HG02885 (cell line): ENCODE results near the gene SLC37A3.
"Not testable (repeated sequence)": the region's sequence is repeated elsewhere in the genome, so short reads cannot be mapped to it uniquely, and the experiment has no call there.

Experiments
- ATAC-seq: cut with Tn5 transposase; IDR thresholded peaks from one replicate; pipeline ENCODE4 v1.9.1; 2021; ENCODE audit warnings: mild to moderate bottlenecking; ENCODE audit not compliant: unreplicated experiment, poor library complexity

The SLC37A3 gene

DNA sequence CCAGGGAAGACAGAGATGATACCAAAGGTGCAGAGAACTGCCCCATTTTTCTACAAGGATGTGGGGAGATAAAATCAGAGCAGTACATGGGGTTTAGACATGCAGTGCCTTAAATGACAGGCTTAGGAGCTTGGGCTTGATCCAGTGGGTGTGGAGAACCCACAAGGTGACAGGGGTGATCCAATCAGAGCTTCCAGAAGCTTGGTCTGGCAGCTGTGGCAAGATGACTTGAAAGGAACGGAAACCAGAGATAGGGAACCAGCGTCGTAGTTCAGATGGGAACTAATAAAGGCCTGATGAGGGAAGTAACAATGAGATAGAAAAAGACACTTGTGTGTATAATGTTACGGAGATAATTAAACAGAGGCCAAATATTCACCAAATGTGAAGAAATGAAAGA lies 80.7 kb downstream of the SLC37A3 start:
- ATAC-seq = no peak

DNA sequence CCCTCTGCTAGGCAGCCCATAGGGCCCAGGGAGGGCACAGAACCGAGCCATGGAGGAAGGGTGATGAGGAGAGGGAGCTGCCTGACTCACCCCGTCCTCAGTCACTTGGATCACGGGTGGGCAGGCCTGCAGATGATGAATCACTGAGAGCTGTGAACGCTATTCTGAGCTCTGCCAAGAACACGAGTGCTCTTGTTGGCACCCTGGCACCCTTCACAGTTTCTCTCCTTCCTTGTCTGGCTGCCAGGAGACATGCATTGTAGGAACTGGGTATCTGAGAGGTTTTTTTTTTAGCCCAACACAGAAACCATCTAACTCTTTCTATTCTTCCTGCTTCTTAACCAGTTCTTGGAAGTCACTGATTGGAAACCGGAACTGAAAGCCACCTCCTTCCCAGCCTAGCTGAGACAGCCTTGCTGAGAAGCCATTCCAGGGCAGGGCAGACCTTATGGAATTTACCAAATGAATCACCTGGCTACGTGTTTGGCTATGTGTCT lies 82.1 kb downstream of the SLC37A3 start:
- ATAC-seq = no peak

DNA sequence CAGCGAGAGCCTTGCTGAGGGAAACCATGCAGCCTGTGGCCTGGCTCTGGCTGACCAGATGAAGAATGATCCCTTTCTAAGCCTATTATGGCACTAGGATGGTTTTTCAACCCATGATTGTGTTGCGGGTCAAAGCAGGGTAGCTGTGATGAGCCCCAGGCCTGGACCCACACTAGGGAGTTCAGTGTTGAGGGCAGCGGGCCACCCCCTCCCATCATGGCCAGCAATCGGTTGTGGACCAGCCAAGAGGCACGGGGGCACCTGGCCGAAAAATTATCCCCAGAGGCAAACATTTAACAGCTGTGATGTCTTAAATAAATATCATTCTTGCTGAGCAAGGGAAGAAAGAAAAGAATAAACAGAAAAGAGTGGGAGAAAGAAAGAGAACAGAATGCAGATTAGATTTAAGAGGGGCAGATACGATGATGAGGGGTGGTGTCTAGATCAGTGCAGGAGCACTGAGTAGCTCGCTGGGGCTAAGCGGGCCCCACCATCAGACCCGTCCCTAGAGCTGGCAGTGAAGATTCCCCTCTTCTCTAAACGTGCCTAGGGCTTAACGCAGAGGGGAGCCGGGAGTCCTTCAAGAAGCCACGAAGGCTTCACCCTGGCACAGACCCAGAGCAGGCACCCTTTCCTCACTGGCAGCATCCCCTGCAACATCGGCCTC lies 82.7 kb downstream of the SLC37A3 start:
- ATAC-seq = no peak

DNA sequence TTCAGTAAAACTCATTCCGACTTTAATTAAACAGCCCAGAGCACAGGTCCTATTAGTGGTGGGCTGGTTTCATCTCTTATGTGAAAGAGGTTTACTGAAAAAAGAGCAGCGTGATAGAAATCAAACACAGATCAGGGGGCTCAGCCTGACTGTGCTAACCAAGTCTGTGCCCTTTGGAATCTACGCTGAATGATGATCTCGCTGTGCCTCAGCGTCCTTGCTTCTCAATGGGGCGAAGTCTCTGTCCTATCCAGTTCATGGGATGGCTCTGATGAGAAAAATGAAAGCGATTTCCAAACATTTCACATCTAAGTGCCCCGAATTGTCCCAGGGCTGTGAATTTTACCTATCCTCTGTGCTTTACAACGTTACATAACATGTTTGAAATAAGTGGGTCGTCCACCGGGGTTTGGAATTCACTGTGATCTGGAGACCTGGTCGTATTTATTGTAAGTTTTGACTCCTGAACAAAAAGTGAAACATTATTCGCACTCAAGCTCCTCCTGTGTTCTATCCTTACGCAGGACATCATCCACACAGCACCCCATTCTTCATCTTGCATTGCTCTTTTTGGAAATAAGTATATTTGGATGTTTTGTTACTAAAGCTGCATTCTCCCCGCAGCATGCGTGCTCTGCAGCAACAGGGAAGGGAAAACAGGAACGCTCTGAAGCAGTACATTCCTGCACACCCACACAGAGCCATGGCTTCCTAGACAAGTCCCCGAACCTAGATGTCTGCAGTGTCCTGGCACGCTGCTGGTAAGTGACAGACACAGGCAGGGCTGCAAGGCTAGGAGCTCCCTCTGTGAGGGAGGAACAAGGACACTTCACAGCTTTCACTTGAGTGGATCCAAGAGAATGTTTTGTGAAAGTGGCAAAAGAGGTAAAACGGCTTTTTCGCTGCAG lies 83.5 kb downstream of the SLC37A3 start:
- ATAC-seq = no peak

DNA sequence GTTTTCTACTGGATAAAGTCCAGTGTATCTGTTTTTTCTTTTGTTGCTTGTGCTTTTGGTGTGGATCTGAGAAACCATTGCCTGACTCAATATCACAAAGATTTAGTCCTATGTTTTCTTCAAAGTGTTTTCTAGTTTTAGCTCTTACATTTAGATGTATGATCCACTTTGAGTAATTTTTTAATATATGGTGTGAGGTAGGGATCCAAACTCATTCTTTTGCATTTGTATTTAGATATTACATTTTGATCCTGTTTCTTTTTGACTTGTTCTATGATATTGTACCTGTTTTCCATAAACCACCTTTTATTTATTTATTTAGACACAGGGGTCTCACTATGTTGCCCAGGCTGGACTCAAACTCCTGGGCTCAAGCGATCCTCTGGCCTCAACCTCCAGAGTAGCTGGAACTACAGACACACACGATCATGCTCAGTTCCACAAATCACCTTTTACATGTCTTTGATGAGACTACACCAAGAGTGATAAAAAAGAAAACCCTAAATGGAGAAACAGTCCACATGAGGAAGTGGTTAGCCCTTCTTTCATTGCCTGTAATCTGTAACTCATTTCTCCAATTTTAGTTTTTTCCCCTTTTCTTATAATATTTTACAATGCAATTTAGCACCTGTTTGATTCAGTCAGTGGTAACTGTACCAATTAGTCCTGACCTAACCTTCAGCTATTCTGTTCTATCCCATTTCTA lies 86.0 kb downstream of the SLC37A3 start:
- no peak for ATAC-seq

DNA sequence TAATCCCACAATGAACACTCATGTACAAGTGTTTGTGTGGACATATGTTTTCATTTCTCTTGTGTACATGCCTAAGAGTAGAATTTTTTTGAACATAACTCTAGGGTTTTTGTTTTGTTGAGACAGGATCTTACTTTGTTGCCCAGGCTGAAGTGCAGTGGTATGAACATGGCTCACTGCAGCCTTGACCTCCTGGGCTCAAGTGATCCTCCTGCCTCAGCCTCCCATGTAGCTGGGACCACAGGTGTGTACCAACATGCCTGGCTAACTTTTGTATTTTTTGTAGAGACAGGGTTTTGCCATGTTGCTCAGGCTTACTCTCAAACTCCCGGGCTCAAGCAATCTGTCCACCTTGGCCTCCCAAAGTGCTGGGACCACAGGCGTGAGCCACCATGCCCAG lies 87.2 kb downstream of the SLC37A3 start:
- ATAC-seq = not testable (repeated sequence)

DNA sequence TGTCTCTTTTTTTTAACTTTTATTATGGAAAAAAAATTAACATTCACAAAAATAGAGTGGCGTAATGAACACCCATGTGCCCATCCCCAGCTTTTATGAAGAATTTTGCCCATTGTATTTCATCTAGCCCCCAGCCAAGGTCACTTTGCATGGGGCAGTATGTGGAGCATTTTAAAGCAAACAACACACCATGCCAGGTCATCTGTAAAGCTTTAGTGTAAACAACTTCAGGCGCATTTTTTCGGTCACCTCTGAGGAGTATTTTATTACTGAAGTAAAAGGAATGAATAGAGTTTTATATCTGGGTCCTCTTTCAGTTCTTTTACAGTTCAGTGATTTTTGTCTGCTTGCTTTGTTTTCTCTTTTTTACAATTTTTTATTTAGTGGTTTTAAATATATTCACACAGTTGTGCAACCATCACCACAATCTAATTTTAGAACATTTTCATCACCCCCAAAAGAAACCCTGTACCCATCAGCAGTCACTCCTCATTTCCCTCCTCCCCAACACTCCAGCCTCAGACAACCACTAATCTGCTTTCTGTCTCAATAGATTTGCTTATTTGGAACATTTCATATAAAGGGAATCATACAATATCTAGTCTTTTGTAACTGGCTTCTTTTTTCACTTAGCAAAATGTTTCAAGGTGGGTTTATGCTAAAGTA lies 87.9 kb downstream of the SLC37A3 start:
- no peak for ATAC-seq

DNA sequence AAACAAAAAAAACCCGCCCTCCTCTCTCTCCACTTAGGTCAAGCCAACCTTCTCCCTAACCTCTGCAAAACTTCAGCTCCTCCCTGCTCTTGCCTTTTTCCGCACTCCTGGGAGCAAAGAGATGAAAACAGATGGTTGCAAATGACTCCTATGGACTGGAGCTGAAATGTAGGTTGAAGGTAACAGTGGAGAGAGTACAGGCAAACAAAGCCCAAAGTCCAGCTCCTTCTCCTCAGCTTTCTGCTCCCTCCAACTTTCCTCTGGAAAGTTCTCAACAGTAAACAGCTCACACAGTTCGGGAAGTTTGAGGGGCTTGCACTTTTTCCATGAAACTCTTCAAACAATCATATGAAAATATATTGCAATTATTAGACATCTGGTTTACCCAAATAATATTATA lies 90.3 kb downstream of the SLC37A3 start:
- no peak for ATAC-seq

DNA sequence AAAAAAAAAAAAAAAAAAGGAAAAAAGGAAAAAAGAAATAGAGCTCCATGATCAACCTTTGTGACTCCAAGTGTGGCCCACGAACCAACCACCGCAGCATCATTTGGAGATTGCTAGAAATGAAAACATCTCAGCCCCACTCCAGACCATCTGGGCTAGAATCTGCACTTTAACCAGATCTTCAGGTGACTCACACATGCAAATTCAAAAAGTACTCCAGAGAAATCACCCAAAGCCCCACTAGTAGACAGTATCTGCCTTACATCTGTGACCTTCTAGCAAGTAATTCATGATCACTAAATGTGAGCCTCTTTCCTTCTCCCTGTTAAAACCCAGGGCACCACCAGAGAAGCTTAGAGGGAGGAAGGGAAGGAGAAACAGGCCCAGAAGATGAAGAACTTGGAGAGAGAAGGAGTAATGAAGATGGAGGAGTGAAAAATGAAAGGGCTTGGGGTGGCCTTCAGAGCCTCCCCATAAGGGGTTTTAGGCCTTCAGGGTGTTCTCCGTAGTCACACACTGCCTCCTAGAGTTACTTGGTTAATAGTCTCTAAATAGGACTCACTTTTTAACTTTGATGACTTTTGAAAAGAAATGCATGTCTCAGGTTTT lies 94.0 kb downstream of the SLC37A3 start:
- ATAC-seq = no peak

DNA sequence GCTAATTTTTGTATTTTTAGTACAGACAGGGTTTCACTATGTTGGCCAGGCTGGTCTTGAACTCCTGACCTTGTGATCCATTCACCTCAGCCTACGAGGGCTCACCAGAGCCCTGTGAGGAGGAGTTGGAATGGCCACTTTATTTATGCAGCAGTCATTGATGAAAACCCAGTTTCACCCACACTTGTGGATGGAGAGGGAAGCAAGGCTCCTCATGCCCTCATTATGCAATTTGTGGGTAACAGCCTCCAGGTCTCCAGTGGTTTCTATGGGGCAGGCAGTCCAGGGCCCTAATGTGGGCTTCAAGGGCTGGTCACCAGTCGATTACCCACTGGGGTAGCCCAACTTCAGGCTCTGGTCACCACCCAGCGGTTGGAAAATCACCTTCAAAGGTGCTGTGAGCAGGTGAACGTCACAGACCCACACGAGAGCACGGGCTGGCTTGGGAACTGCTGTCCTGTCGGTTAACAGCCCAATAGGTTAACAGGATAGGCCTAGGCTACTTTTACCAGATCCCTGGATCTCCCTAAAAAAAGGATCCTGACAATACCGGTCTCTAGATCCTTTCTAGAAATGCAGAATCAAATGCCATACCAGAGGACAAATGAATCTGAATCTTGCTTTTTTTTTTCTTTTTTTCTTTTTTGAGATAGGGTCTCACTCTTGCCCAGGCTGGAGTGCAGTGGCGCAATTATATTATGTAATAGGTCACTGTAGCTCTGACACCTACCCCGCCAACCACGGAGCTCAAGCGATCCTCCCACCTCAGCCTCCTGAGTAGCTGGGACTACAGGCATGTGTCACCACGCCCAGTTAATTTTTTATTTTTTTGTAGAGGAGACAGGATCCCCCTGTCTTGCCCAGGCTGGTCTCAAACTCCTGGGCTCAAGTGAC lies 97.8 kb downstream of the SLC37A3 start:
- ATAC-seq = no peak

DNA sequence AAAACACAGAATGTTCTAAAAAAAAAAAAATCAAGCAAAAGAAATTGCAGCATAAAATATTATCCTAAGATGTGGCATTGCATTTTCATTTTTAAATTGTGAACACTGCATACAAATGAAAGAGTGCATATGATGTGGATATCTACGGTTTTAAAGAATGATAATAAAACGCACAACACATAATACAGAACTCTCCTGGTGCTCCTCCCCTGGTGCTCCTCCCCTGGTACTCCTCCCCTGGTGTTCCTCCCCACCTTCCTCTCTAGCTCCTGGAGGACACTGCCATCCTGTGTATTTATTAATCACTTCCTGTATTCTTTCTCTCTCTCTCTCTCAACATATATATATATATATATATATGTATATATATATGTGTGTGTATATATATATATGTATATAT lies 100.1 kb downstream of the SLC37A3 start:
- ATAC-seq = no peak

DNA sequence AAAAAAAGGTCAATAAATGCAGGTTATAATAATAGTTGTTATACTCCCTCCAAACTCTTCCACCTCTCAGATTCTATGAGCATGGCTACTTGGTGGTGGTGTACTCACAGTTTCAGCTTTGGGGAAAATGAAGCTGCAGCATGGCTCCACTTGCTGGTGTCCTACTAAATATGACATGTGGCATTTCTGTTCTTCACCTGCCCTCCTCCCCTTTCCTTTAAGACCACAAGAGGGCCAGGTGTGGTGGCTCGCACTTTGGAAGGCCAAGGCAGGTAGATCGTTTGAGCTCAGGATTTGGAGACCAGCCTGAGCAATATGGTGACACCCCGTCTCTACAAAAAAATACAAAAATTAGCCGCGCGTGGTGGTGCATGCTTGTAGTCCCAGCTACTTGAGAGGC lies 101.1 kb downstream of the SLC37A3 start:
- ATAC-seq = no peak

DNA sequence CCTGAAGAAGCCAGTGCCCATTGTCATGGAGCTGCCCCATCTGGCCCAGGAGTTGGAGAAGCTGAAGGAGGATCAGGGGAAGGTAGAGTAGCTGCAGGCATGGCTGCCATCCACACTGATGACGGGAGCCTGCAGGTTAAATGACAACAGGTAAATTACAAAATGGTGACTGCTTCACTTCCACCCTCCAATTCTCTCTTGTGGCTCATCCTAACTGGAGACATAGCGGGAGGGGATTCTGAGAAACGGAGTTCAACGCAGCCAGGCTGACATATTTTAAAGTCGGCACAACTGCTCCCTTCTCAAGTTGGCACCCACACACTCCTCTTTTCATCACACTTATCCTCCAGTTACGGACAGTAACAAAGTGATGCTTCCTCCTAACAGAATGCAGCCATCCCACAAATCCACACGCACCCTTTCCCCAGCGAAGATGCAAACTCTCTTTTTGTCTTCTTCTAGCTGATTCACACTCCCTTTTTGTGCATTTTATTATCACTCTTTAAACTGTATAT lies 103.0 kb downstream of the SLC37A3 start:
- ATAC-seq = no peak

DNA sequence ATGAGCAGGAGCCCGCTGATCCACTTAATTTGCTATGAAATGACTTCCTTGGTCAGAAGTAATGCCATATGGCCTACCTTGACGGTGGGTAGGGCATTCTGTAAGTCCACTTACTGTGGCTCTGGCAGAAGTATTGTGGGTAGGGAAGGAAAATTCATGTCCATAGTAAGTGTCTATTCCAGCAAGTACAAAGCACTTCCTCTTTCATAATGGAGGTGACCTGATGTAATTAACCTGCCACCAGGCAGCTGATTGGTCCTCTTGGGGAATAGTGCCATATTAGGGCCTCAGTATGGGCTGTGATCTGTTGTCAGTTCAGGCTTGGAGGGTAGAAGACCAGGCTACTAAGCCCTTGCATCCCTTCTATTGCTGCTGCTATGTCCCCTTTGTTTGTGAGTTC lies 103.9 kb downstream of the SLC37A3 start:
- no peak for ATAC-seq

DNA sequence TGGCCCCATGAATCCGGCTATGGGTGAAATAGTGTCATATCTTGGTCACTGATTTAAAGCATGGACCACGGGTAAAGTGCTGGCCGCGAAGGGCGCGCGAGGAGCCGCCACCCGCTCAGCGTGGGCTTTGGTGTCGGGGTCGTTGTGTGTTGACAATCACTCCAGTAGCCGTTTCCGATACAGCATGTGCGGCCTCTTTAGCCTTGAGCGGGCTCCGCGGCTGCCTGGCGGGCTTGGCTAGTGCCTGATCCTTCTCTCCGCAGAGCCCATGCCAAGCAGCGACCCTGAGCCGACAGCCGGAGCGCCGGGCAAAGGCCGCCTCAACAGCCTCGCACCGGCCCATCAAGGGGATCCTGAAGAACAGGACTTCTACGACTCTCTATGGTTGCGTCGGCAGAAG lies 105.9 kb downstream of the SLC37A3 start:
- ATAC-seq = no peak

DNA sequence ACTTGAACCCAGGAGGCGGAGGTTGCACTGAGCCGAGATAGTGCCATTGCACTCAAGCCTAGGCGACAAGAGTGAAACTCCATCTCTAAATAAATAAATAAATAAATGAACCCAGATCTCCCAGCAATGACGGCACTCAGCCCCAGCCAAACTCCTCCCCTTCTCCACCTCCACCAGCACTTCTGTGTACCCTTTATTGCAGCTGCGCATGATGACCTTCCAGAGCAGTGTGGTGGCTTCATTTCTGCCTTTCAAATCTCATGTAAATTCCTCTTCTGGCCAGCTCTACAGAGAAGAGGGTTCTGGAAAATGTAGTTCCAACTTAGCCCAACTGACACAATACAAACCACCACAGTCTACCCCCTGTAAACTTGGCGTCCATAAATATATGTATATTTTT lies 108.5 kb downstream of the SLC37A3 start:
- ATAC-seq = no peak

DNA sequence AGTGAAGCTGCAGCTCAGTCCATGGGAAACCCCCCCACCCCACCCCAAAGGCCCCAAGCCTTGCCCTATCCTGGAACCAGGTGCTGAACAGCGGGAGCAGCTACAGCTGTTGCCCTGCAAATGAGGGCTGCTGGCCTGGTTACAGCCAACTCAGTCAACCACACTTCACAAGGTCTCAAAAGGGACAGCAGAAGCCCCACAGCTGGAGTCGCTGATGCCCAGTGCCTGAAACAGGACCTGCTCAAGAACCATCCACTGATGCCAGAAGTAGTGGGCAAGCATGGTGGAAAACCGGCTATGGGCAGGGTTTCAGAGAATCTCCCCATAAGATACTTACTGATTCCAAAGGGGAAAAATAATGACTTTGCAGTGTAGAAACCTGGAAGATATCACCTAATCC lies 110.3 kb downstream of the SLC37A3 start:
- ATAC-seq = no peak

DNA sequence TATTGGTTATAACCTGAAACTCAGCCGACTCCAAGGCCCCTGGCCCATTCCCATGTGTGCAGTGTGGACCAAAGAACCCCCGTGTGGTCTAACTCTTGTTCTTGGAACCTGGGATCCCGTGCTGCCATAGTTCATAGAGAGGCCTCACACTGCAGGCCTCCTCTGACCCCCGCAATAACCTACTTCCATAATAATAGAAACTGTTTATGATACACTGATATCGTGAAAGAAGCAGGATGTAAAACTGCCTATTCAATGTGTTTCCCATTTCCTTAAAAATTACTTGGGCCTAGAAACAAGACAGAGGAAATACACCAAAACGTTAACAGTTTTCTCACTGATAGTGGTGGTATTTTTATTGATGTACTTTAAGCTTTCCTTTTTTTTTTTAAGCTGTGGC lies 112.4 kb downstream of the SLC37A3 start:
- no peak for ATAC-seq

DNA sequence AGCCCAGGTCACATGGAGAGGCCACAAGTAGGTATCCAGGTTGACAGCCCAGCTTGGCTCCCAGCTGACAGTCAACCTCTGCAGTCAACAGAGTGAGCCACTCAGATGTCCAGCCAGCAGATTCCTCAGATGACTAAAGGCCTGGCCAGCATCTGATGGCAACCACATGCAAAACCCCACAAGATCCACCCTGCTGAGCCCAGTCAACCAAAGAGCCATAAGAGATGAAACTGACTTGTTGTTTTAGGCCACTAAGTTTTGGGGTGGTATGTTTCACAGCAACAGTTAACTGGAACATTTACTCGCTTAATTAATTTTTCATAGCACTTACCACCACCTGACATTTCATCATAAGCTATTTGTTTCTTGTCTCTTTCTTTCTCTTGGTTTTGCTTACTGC lies 114.3 kb downstream of the SLC37A3 start:
- ATAC-seq = no peak
